GM21515 (cell line): ENCODE measurements around the gene HTR4.

Experiments
- ATAC-seq: cut with Tn5 transposase; IDR thresholded peaks from one replicate; pipeline ENCODE4 v1.9.1; 2021; ENCODE audit not compliant: unreplicated experiment

The HTR4 gene

GRCh38 chr5:148665431-148665830 is 11.1 kb upstream of the HTR4 start:
- ATAC-seq: no peak

- no peak for ATAC-seq
These were observed 9.2 kb upstream of the HTR4 start for GRCh38 chr5:148663509-148663908.

- no peak for ATAC-seq
These were observed 6.0 kb upstream of the HTR4 start for GRCh38 chr5:148660346-148660660.

- ATAC-seq: no peak
These were observed 5.5 kb upstream of the HTR4 start for GRCh38 chr5:148659641-148660345.

GRCh38 chr5:148653291-148653835 is 964 bp downstream of the HTR4 start:
- no peak for ATAC-seq

- no peak for ATAC-seq
These were observed 2.8 kb downstream of the HTR4 start for GRCh38 chr5:148651528-148651927.

GRCh38 chr5:148645527-148645926 is 8.8 kb downstream of the HTR4 start:
- ATAC-seq: no peak

- ATAC-seq: no peak
These were observed 12.6 kb downstream of the HTR4 start for GRCh38 chr5:148641735-148642134.

- ATAC-seq: no peak
These were observed 13.9 kb downstream of the HTR4 start for GRCh38 chr5:148640471-148640870.

- no peak for ATAC-seq
These were observed 15.2 kb downstream of the HTR4 start for GRCh38 chr5:148639081-148639480.

GRCh38 chr5:148636353-148636752 is 18.0 kb downstream of the HTR4 start:
- no peak for ATAC-seq

- no peak for ATAC-seq
These were observed 18.8 kb downstream of the HTR4 start for GRCh38 chr5:148635321-148636083.

GRCh38 chr5:148633067-148633377 is 21.3 kb downstream of the HTR4 start:
- ATAC-seq: no peak

GRCh38 chr5:148632255-148633066 is 21.9 kb downstream of the HTR4 start:
- ATAC-seq: no peak

- ATAC-seq: no peak
These were observed 27.3 kb downstream of the HTR4 start for GRCh38 chr5:148626986-148627385.

- ATAC-seq: no peak
These were observed 28.2 kb downstream of the HTR4 start for GRCh38 chr5:148626081-148626613.

GRCh38 chr5:148625250-148625649 is 29.1 kb downstream of the HTR4 start:
- no peak for ATAC-seq

- ATAC-seq: no peak
These were observed 30.6 kb downstream of the HTR4 start for GRCh38 chr5:148623741-148624140.

- ATAC-seq: no peak
These were observed 31.2 kb downstream of the HTR4 start for GRCh38 chr5:148623101-148623500.

- peak; percentile 61 for ATAC-seq
These were observed 33.6 kb downstream of the HTR4 start for GRCh38 chr5:148620696-148621095.

GRCh38 chr5:148620091-148620490 is 34.2 kb downstream of the HTR4 start:
- no peak for ATAC-seq
